Measurements from ENCODE around the gene KL.

KL gene

DNA sequence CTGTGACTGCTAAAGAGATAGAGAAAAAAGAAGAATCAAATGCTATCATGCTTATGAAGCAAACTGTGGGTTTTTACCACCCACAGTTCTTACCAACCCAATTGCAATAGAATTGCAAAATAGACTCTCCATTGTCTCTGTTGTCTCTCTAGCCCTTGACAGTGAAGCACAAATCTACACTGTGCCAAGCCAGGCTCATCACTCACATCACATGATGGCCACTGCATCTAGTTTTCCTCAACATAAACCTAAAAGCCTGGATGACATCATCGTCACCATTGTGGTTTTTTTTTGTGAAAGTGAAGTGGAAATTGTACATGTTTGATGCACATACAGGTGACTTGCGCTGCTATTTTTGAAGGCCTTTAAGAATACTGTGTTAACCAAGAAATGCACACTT, 56.1 kb downstream of the KL start:
- no peak for DNase-seq (ENCODE audit: low read depth, low spot score)
- Histone ChIP-seq H3K9me3 (ENCODE audit: insufficient read depth, low read length) (no peaks in the 10 kb centered on the region), H3K36me3 (ENCODE audit: insufficient read depth, insufficient read length, low read length) (no peaks in the 10 kb centered on the region), H3K4me3 (ENCODE audit: insufficient read length, low read depth) (no peak overlapping the region), H3K27me3 (ENCODE audit: insufficient read depth, insufficient read length) (no peaks in the 10 kb centered on the region), H3K9ac (ENCODE audit: insufficient read length, low read depth) (no peak overlapping the region), H3K4me1 (ENCODE audit: insufficient read depth, insufficient read length) (no peaks in the 10 kb centered on the region)
- TF ChIP-seq SUZ12 (IDR thresholded peaks at IDR 0.05; ENCODE audit: extremely low read depth, insufficient read depth, insufficient read length): no peak

DNA sequence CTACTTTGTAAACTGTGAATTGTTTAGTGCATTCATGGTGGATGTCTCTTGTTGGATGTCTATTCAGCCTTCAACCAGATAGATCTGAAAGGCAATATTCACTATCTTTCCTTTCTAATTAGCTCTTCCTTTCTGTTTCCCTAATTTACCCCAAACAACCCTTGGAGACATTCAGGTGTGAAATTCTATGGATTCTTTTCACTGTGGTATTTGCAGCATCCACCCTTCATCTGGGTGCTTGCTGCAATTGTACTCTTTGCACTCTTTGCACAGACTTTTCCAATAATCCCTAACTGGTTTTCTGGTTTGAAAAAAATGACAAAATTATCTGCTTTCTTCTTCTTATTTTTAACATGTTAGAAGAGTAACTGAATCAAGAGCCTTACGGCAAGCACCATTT, 56.5 kb downstream of the KL start:
- DNase-seq (ENCODE audit: low read depth, low spot score): no peak

DNA sequence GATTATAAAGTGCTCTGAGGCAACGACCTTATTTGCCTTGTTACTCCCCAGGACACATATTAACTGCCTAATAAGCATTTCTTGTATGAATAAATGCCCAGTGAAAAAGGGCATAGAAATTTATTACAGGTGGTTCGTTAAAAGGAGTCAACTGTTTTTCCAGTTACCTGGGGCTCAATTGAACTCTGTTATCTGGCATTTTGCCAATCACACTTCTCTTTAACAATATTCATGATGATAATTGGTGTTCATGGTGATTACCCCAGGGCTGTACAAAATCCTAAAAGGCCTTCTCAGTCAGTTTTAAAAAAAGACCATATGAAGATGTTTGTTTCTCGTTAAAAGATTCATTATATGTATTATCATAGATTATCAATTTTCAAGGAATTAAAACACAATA, 57.1 kb downstream of the KL start:
- Histone ChIP-seq H3K36me3 (ENCODE audit: insufficient read depth, insufficient read length, low read length) (no peaks in the 10 kb centered on the region), H3K27me3 (ENCODE audit: insufficient read depth, insufficient read length) (no peaks in the 10 kb centered on the region), H3K4me1 (ENCODE audit: insufficient read depth, insufficient read length) (no peaks in the 10 kb centered on the region), H3K9ac (ENCODE audit: insufficient read length, low read depth) (no peak overlapping the region), H3K9me3 (ENCODE audit: insufficient read depth, low read length) (no peaks in the 10 kb centered on the region), H3K4me3 (ENCODE audit: insufficient read length, low read depth) (no peak overlapping the region)
- TF ChIP-seq SUZ12 (IDR thresholded peaks at IDR 0.05; ENCODE audit: extremely low read depth, insufficient read depth, insufficient read length) (no peak), ZNF274 (IDR thresholded peaks at IDR 0.05; ENCODE audit: low read depth, low read length) (no peak), YY1 (IDR thresholded peaks at IDR 0.05; ENCODE audit: insufficient read depth, insufficient read length) (no peak)
- no peak for DNase-seq (ENCODE audit: low read depth, low spot score)

More for the DNA sequence above, 56.5 kb downstream of the KL start:
- no peaks in the 10 kb centered on the region for H3K4me1 ChIP-seq (ENCODE audit: insufficient read depth, insufficient read length)
- no peaks in the 10 kb centered on the region for H3K36me3 ChIP-seq (ENCODE audit: insufficient read depth, insufficient read length, low read length)
- H3K9ac ChIP-seq (ENCODE audit: insufficient read length, low read depth): no peak overlapping the region
- TF ChIP-seq ZNF274 (IDR thresholded peaks at IDR 0.05; ENCODE audit: low read depth, low read length) (no peak), YY1 (IDR thresholded peaks at IDR 0.05; ENCODE audit: insufficient read depth, insufficient read length) (no peak)
- no peaks in the 10 kb centered on the region for H3K27me3 ChIP-seq (ENCODE audit: insufficient read depth, insufficient read length)
- no peaks in the 10 kb centered on the region for H3K9me3 ChIP-seq (ENCODE audit: insufficient read depth, low read length)
- H3K4me3 ChIP-seq (ENCODE audit: insufficient read length, low read depth): no peak overlapping the region

DNA sequence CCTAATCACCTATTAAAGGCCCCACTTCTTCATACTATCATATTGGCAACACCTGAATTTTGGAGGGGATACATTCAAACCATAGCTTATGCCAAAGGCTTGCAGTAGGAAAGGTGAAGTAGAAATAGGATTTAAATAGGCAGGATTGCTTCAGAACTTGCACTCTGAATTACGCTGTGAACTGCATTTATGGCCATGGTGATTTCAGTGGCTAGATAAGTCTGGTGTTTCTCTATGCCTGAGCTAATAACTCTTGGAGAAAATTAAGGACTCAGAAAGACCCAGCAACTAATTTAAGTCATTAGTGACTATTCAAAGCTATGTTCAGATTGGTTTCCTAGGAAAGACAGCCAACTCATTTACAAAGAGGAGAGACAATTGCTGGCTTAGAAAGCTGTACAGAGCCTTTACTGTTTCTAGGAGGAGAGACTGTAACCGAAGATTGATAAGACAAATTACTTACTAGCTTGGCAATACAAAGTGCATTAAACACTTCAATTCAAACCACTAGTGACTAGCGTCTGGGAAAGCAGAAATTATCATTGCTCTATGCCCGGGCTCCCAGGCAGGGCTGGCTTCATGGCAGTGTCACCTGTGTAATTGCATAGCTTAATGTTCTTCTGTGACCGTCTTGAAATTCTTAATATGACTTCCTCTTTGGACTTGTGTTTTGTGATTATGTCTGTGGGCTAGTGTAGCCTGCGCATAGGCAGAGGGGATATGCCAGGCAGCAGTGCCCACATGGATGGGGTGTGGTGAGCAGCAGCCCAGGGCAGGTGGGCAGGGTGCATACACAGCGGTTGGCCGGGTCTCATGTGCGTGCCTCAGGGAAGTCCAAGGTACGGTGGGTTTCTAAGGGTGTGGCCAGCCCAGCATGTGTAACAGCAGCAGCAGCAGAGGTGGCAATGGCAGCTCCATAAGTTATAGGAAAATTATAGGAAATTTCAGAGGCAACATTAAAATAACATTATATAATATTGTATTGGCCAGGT, 60.1 kb downstream of the KL start:
- TF ChIP-seq YY1 (IDR thresholded peaks at IDR 0.05; ENCODE audit: insufficient read depth, insufficient read length) (no peak), ZNF274 (IDR thresholded peaks at IDR 0.05; ENCODE audit: low read depth, low read length) (no peak), SUZ12 (IDR thresholded peaks at IDR 0.05; ENCODE audit: extremely low read depth, insufficient read depth, insufficient read length) (no peak)
- no peak overlapping the region for H3K4me3 ChIP-seq (ENCODE audit: insufficient read length, low read depth)
- H3K27me3 ChIP-seq (ENCODE audit: insufficient read depth, insufficient read length): no peaks in the 10 kb centered on the region
- no peaks in the 10 kb centered on the region for H3K9me3 ChIP-seq (ENCODE audit: insufficient read depth, low read length)
- DNase-seq (ENCODE audit: low read depth, low spot score): no peak
- no peaks in the 10 kb centered on the region for H3K4me1 ChIP-seq (ENCODE audit: insufficient read depth, insufficient read length)
- no peak overlapping the region for H3K9ac ChIP-seq (ENCODE audit: insufficient read length, low read depth)
- no peaks in the 10 kb centered on the region for H3K36me3 ChIP-seq (ENCODE audit: insufficient read depth, insufficient read length, low read length)

DNA sequence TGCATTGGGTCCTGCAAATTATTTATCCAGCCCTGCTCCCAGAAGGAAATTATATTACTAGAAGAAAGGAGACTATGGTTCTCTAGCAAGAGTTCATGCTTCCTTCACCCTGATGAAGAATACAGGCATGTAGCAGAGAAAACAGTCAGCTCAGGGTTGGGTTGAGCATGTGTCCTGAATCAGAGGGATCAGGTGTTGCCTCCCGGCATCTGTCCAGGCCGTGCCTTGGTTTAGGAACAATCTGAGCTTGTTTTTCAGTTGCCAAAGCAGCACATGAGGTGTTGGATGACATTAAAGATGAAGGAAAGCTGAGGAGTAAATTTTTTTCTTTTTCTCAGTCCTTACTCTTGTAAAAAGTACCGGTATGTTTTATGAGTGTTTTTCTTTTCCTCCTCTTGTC, 62.0 kb downstream of the KL start:
- H3K4me1 ChIP-seq (ENCODE audit: insufficient read depth, insufficient read length): no peaks in the 10 kb centered on the region
- no peak overlapping the region for H3K9ac ChIP-seq (ENCODE audit: insufficient read length, low read depth)
- no peaks in the 10 kb centered on the region for H3K27me3 ChIP-seq (ENCODE audit: insufficient read depth, insufficient read length)
- no peak overlapping the region for H3K4me3 ChIP-seq (ENCODE audit: insufficient read length, low read depth)
- TF ChIP-seq SUZ12 (IDR thresholded peaks at IDR 0.05; ENCODE audit: extremely low read depth, insufficient read depth, insufficient read length): no peak
- no peak for TF ChIP-seq YY1 (IDR thresholded peaks at IDR 0.05; ENCODE audit: insufficient read depth, insufficient read length)
- no peak for TF ChIP-seq ZNF274 (IDR thresholded peaks at IDR 0.05; ENCODE audit: low read depth, low read length)
- H3K36me3 ChIP-seq (ENCODE audit: insufficient read depth, insufficient read length, low read length): no peaks in the 10 kb centered on the region
- no peaks in the 10 kb centered on the region for H3K9me3 ChIP-seq (ENCODE audit: insufficient read depth, low read length)
- no peak for DNase-seq (ENCODE audit: low read depth, low spot score)

DNA sequence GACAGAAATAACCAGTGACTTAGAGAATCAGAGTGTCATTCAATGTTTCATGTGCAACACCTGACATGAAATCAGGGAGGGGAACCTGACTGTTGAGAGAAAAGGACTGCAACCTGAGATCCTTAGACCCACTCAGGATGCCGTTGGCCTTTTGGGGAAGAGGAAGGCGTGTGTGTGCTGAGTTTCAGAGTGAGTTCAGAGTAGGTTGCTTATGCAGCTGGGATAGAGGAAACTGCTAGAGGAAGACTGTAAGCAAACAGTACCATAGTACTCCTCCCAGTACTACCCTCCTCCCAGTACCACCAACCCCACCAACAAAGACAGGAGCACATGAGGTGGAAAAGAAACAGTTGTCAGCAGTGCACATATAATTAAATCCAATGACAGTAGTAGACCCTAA, 63.7 kb downstream of the KL start:
- TF ChIP-seq ZNF274 (IDR thresholded peaks at IDR 0.05; ENCODE audit: low read depth, low read length) (no peak), SUZ12 (IDR thresholded peaks at IDR 0.05; ENCODE audit: extremely low read depth, insufficient read depth, insufficient read length) (no peak), YY1 (IDR thresholded peaks at IDR 0.05; ENCODE audit: insufficient read depth, insufficient read length) (no peak)
- H3K27me3 ChIP-seq (ENCODE audit: insufficient read depth, insufficient read length): no peaks in the 10 kb centered on the region
- H3K4me1 ChIP-seq (ENCODE audit: insufficient read depth, insufficient read length): no peaks in the 10 kb centered on the region
- no peak overlapping the region for H3K9ac ChIP-seq (ENCODE audit: insufficient read length, low read depth)
- DNase-seq (ENCODE audit: low read depth, low spot score): no peak
- H3K36me3 ChIP-seq (ENCODE audit: insufficient read depth, insufficient read length, low read length): no peaks in the 10 kb centered on the region
- H3K9me3 ChIP-seq (ENCODE audit: insufficient read depth, low read length): no peaks in the 10 kb centered on the region
- H3K4me3 ChIP-seq (ENCODE audit: insufficient read length, low read depth): no peak overlapping the region

DNA sequence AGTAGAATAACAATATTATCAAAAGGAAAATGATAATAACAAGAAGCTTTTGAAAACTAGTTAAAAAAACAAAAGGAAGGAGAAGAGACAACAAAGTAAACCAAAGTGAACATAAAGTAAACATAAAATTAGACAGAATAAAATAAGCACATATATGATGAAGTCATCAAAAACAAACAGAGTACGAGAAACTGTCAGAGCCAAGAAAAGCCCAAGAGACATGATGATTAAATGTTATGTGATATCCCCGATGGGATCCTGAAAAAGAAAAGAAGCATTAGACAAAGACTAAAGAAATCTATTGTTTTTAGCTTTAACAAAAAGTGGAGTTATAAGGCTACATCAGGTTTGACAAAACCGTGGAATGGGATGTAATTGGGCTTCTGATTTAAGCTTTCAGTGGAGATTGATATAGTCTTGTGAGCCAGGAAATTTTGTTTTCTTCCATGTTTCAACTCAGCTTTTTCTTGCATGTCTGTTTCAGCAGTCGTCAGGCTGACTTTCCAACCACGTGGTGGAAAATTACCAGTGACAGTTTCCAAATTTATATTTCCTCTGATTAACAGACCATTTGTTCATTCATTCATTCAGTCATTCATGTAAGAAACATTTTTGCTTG, 64.9 kb downstream of the KL start:
- DNase-seq (ENCODE audit: low read depth, low spot score): no peak
- Histone ChIP-seq H3K27me3 (ENCODE audit: insufficient read depth, insufficient read length) (no peaks in the 10 kb centered on the region), H3K9ac (ENCODE audit: insufficient read length, low read depth) (no peak overlapping the region), H3K4me1 (ENCODE audit: insufficient read depth, insufficient read length) (no peaks in the 10 kb centered on the region), H3K9me3 (ENCODE audit: insufficient read depth, low read length) (no peaks in the 10 kb centered on the region), H3K4me3 (ENCODE audit: insufficient read length, low read depth) (no peak overlapping the region), H3K36me3 (ENCODE audit: insufficient read depth, insufficient read length, low read length) (no peaks in the 10 kb centered on the region)
- TF ChIP-seq ZNF274 (IDR thresholded peaks at IDR 0.05; ENCODE audit: low read depth, low read length) (no peak), SUZ12 (IDR thresholded peaks at IDR 0.05; ENCODE audit: extremely low read depth, insufficient read depth, insufficient read length) (no peak), YY1 (IDR thresholded peaks at IDR 0.05; ENCODE audit: insufficient read depth, insufficient read length) (no peak)
